Smooth muscle cell (in vitro differentiated cells): ENCODE results near the gene STAM. TPM values are rescaled to one million over a fixed set of nuclear protein-coding genes. Genes with fewer than 3 reads are reported as not detected.

Experiments used
- DNase-seq: peaks from one replicate; lab custom pipeline; 2025; ENCODE audit not compliant: unreplicated experiment; lab: John Stamatoyannopoulos, UW
- H2AFZ ChIP-seq: fragments of 200-600 bp; sonication (generic); 2 replicates; pipeline ENCODE4 v1.6.0; 2016; ENCODE audit warnings: antibody characterized with exemption, low read depth, mild to moderate bottlenecking
- H3F3A ChIP-seq: fragments of 200-600 bp; sonication (generic); 2 replicates; pipeline ENCODE4 v1.6.0; 2017; ENCODE audit warnings: antibody characterized with exemption, low read depth
- H3K27ac ChIP-seq: fragments of 200-600 bp; sonication (generic); 2 replicates; pipeline ENCODE4 v1.5.1; 2016; ENCODE audit warnings: low read depth, mild to moderate bottlenecking
- H3K27me3 ChIP-seq: fragments of 200-600 bp; sonication (generic); 2 replicates; pipeline ENCODE4 v1.6.1; 2016; ENCODE audit warnings: low read depth, mild to moderate bottlenecking
- H3K36me3 ChIP-seq: fragments of 200-600 bp; sonication (generic); 2 replicates; pipeline ENCODE4 v1.5.1; 2016; ENCODE audit warnings: low read depth
- H3K4me1 ChIP-seq: fragments of 200-600 bp; sonication (generic); 2 replicates; pipeline ENCODE4 v1.5.1; 2016; ENCODE audit warnings: low read depth
- H3K4me2 ChIP-seq: fragments of 200-600 bp; sonication (generic); 2 replicates; pipeline ENCODE4 v1.6.0; 2016; ENCODE audit warnings: mild to moderate bottlenecking
- H3K4me3 ChIP-seq: fragments of 200-600 bp; sonication (generic); 2 replicates; pipeline ENCODE4 v1.5.1; 2016; ENCODE audit warnings: mild to moderate bottlenecking
- H3K79me2 ChIP-seq: fragments of 200-600 bp; sonication (generic); 2 replicates; pipeline ENCODE4 v1.6.0; 2016; ENCODE audit warnings: low read depth, mild to moderate bottlenecking
- H3K9ac ChIP-seq: fragments of 200-600 bp; sonication (generic); 2 replicates; pipeline ENCODE4 v1.6.0; 2016; ENCODE audit warnings: low read depth
- H3K9me3 ChIP-seq: fragments of 200-600 bp; sonication (generic); replicated peaks from 2 replicates; pipeline ENCODE4 v1.5.1; 2016; ENCODE audit warnings: low read depth
- H4K20me1 ChIP-seq: fragments of 200-600 bp; sonication (generic); 2 replicates; pipeline ENCODE4 v1.6.0; 2016; ENCODE audit warnings: low read depth
- WGBS: methylation state at CpG from one replicate; pipeline ENCODE4 v1.1.7; 2016; ENCODE audit warnings: low lambda C conversion rate; 5-methylcytosine and 5-hydroxymethylcytosine counted together
- polyA plus RNA-seq: library from polyadenylated mRNA; unstranded; fragments of >200 nt; fragmentation: Nextera tagmentation; extraction: Ambion mirVana; gene quantifications from 2 replicates; pipeline ENCODE4 v1.2.1, GENCODE V29; 2016
- total RNA-seq: library from RNA; depleted of rRNA; stranded (reverse); fragments of >200 nt; gene quantifications from 2 replicates; pipeline ENCODE4 v1.2.3, GENCODE V29; 2014
- TF ChIP-seq, protein P1 (sequence below): fragments of 200-600 bp; sonication (generic); IDR thresholded peaks from 2 replicates; pipeline ENCODE4 v1.5.1; 2017; ENCODE audit warnings: borderline replicate concordance, mild to moderate bottlenecking, antibody characterized with exemption; ENCODE audit not compliant: insufficient read depth, poor library complexity, severe bottlenecking

STAM gene
- total and polyA plus RNA-seq, 2 experiments from 2014 or later, result 16.0 to 30.2 TPM

DNA sequence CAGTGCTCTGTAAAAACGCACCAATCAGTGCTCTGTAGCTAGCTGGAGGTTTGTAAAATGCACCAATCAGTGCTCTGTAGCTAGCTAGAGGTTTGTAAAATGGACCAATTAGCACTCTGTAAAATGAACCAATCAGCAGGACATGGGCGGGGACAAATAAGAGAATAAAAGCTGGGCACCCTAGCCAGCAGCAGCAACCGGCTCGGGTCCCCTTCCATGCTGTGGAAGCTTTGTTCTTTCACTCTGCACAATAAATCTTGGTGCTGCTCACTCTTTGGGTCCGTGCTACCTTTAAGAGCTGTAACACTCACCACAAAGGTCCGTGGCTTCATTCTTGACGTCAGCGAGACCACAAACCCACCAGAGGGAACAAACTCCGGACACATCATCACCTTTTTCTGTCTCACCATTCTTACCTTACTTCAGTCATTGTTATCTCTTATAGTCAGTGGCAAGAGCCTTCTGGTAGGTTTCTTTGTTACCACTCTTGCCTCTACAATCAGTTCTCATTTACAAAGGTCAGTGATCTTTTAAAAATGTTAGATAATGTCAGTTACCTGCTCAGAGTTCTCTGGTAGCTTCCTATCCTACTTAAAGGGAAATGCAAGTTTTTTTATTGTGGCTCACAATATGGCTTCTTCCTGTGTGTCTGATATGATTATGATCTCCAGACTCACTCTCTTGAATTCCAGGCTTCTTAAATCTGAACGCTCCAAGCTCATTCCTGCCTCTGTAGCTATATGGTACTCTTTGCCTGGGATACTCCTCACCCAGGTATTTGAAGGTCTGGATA, 4.5 kb downstream of the STAM start:
- peaks cover 13% of the 10 kb centered on the region for H3F3A ChIP-seq
- H3K9ac ChIP-seq, result no peak overlapping the region
- TF ChIP-seq, protein P1, sequence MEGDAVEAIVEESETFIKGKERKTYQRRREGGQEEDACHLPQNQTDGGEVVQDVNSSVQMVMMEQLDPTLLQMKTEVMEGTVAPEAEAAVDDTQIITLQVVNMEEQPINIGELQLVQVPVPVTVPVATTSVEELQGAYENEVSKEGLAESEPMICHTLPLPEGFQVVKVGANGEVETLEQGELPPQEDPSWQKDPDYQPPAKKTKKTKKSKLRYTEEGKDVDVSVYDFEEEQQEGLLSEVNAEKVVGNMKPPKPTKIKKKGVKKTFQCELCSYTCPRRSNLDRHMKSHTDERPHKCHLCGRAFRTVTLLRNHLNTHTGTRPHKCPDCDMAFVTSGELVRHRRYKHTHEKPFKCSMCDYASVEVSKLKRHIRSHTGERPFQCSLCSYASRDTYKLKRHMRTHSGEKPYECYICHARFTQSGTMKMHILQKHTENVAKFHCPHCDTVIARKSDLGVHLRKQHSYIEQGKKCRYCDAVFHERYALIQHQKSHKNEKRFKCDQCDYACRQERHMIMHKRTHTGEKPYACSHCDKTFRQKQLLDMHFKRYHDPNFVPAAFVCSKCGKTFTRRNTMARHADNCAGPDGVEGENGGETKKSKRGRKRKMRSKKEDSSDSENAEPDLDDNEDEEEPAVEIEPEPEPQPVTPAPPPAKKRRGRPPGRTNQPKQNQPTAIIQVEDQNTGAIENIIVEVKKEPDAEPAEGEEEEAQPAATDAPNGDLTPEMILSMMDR, result no peak
- H3K4me3 ChIP-seq, result no peak overlapping the region
- peak overlapping the region; percentile 88 for H3K27ac ChIP-seq
- WGBS, result 86% methylated on average over 10 of the region's 10 CpGs
- H3K27me3 ChIP-seq, result no peaks in the 10 kb centered on the region
- H3K4me2 ChIP-seq, result no peak overlapping the region
- no peak overlapping the region for H2AFZ ChIP-seq
- H4K20me1 ChIP-seq, result peaks cover 49% of the 10 kb centered on the region
- peaks cover 20% of the 10 kb centered on the region for H3K4me1 ChIP-seq
- no peak for DNase-seq
- H3K9me3 ChIP-seq, result no peaks in the 10 kb centered on the region
- peaks cover 82% of the 10 kb centered on the region for H3K79me2 ChIP-seq
- peaks cover 3% of the 10 kb centered on the region for H3K36me3 ChIP-seq

DNA sequence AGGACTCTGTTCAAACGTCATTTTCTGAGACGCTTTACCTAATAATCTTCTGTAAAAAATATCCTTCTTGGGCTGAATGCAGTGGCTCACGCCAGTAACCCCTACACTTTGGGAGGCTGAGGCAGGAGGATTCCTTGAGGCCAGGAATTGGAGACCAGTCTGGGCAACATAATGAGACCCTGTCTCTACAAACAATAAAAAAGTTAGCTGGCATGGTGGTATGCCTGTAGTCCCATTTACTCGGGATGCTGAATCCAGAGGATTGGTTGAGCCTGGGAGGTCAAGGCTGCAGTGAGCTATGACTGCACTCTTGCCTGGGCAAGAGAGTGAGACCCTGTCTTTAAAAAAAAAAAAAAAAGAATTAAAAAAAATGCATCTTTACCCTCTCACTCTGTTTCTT, 5.1 kb downstream of the STAM start:
- Histone ChIP-seq H3K9me3 (no peaks in the 10 kb centered on the region), H3K27me3 (no peaks in the 10 kb centered on the region), H3K36me3 (peaks cover 3% of the 10 kb centered on the region), H3K27ac (peak overlapping the region; percentile 88), H4K20me1 (peaks cover 49% of the 10 kb centered on the region), H3K9ac (no peak overlapping the region), H3F3A (peaks cover 13% of the 10 kb centered on the region), H3K4me1 (peaks cover 20% of the 10 kb centered on the region), H2AFZ (no peak overlapping the region), H3K79me2 (peaks cover 88% of the 10 kb centered on the region), H3K4me2 (no peak overlapping the region), H3K4me3 (no peak overlapping the region)
- no peak for DNase-seq
- WGBS, result 86% methylated on average over 4 of the region's 4 CpGs
- TF ChIP-seq, protein P1, result no peak

DNA sequence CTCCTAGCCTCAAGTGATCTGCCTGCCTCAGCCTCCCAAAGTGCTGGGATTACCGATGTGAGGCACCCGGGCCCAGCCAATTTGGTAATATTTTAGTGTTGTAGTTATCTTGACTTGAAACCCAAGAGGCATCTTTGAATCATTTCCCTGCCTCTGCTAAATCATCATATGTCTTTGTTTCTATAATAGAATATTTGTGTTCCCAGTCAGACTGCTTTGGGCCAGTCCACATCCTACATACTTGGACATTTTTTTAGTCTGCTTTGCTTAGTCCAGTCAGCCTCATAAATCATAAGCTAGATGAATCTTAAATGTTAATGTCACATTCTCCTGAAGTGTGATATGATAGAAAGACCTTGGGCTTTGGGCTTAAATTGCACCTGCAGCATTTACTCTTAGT, 5.9 kb downstream of the STAM start:
- Histone ChIP-seq H3K4me2 (peak overlapping the region; percentile 67), H3K4me1 (peaks cover 18% of the 10 kb centered on the region), H3K79me2 (peaks cover 90% of the 10 kb centered on the region), H2AFZ (no peak overlapping the region), H3K36me3 (peaks cover 3% of the 10 kb centered on the region), H3K4me3 (no peak overlapping the region), H3F3A (peaks cover 7% of the 10 kb centered on the region), H3K27me3 (no peaks in the 10 kb centered on the region), H3K9ac (peak overlapping the region; percentile 62), H4K20me1 (peaks cover 49% of the 10 kb centered on the region), H3K27ac (peak overlapping the region; percentile 88), H3K9me3 (no peaks in the 10 kb centered on the region)
- TF ChIP-seq, protein P1, result no peak
- 72% methylated on average over 2 of the region's 2 CpGs for WGBS
- DNase-seq, result no peak

DNA sequence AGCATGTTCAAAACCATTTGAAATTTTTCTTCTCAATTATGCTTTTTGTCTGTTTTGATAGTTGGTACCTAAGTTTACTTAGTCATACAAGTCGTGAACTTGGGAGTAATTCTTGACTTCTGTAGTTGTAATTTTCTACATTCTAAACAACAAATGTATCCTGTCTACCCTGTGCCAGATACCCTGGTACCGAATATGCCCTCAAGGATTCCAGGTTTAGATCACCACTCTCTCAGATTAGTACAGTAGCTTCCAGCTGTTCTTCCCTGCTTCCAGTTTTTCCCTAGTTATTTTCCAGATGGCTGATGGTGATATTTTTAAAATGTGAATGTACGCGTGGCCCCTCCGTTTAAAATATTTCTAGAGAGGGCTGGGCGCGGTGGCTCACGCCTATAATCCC, 6.5 kb downstream of the STAM start:
- DNase-seq, result no peak
- WGBS, result 37% methylated on average over 8 of the region's 8 CpGs
- no peaks in the 10 kb centered on the region for H3K27me3 ChIP-seq
- H2AFZ ChIP-seq, result no peak overlapping the region
- peak overlapping the region; percentile 62 for H3K9ac ChIP-seq
- H3F3A ChIP-seq, result peaks cover 7% of the 10 kb centered on the region
- H4K20me1 ChIP-seq, result peaks cover 50% of the 10 kb centered on the region
- no peak overlapping the region for H3K4me3 ChIP-seq
- peaks cover 3% of the 10 kb centered on the region for H3K36me3 ChIP-seq
- TF ChIP-seq, protein P1, result no peak
- peaks cover 13% of the 10 kb centered on the region for H3K4me1 ChIP-seq
- no peaks in the 10 kb centered on the region for H3K9me3 ChIP-seq
- H3K27ac ChIP-seq, result peak overlapping the region; percentile 88
- peak overlapping the region; percentile 67 for H3K4me2 ChIP-seq
- peaks cover 90% of the 10 kb centered on the region for H3K79me2 ChIP-seq
